CD4-positive, CD25-positive, alpha-beta regulatory T cell (primary cell): ENCODE measurements around the gene ELMOD1. TPM values are rescaled to one million over a fixed set of nuclear protein-coding genes. Genes with fewer than 3 reads are reported as not detected.

Source experiments
- ATAC-seq, 2 donors: fragments of 150-1000 bp; cut with Tn5 transposase; one replicate each; pipeline ENCODE4 v1.10.0; 2021; ENCODE audit warnings: low read depth in 2 of 2, moderate number of reproducible peaks in 2 of 2, moderate library complexity in 1 of 2
- DNase-seq, 3 donors: peaks; one replicate each; pipeline versions ENCODE4 v3.0.0 to v3.0.0-alpha.2; 2012 to 2022; ENCODE audit warnings: mixed read lengths in 1 of 3
- H3K27ac ChIP-seq: one replicate; pipeline ENCODE4 v1.7.0; 2013; ENCODE audit warnings: mild to moderate bottlenecking, low read length; ENCODE audit not compliant: insufficient read depth, poor library complexity, severe bottlenecking
- H3K27me3 ChIP-seq: one replicate; pipeline ENCODE4 v1.7.0; 2013; ENCODE audit warnings: low read length; ENCODE audit not compliant: control insufficient read depth, insufficient read depth
- H3K36me3 ChIP-seq: one replicate; pipeline ENCODE4 v1.7.0; 2013; ENCODE audit warnings: mild to moderate bottlenecking, low read length, moderate library complexity; ENCODE audit not compliant: control insufficient read depth, insufficient read depth
- H3K4me1 ChIP-seq: 2 replicates; pipeline ENCODE4 v1.7.0; 2013; ENCODE audit warnings: mild to moderate bottlenecking, low read length; ENCODE audit not compliant: insufficient read depth, control insufficient read depth, poor library complexity, severe bottlenecking
- H3K4me3 ChIP-seq: one replicate; pipeline ENCODE4 v1.7.0; 2013; ENCODE audit warnings: low read depth, mild to moderate bottlenecking, low read length, moderate library complexity
- H3K9me3 ChIP-seq, 2 experiments: 1 replicate in 1 of 2; 2 replicates in 1 of 2; pipeline ENCODE4 v1.7.0; 2013; ENCODE audit warnings: low read length in 2 of 2, mild to moderate bottlenecking in 1 of 2, moderate library complexity in 1 of 2; ENCODE audit not compliant: control insufficient read depth in 2 of 2
- H3K27ac Mint-ChIP-seq, 3 donors: one replicate each; pipeline ENCODE4 v1.8.0; 2020 to 2022; ENCODE audit warnings: mild to moderate bottlenecking in 3 of 3, mixed read lengths in 3 of 3, moderate library complexity in 2 of 3
- H3K27me3 Mint-ChIP-seq: one replicate; pipeline ENCODE4 v1.8.0; 2022; ENCODE audit warnings: mild to moderate bottlenecking, mixed read lengths
- H3K36me3 Mint-ChIP-seq: one replicate; pipeline ENCODE4 v1.8.0; 2020; ENCODE audit warnings: mixed read lengths
- H3K4me1 Mint-ChIP-seq, 4 donors: one replicate each; pipeline ENCODE4 v1.8.0; 2020 to 2022; ENCODE audit warnings: mixed read lengths in 4 of 4, mild to moderate bottlenecking in 1 of 4
- H3K4me3 Mint-ChIP-seq, 4 donors: one replicate each; pipeline ENCODE4 v1.8.0; 2020 to 2022; ENCODE audit warnings: mild to moderate bottlenecking in 4 of 4, mixed read lengths in 4 of 4, moderate library complexity in 3 of 4
- H3K9me3 Mint-ChIP-seq, 7 donors: one replicate each; pipeline ENCODE4 v1.8.0; 2020 to 2022; ENCODE audit warnings: mixed read lengths in 7 of 7, mild to moderate bottlenecking in 3 of 7, moderate library complexity in 2 of 7
- polyA plus RNA-seq, 4 donors: library from polyadenylated mRNA; unstranded; fragments of 300-500 nt; fragmentation: Illumina TruSeq; gene quantifications; one replicate each; pipeline ENCODE4 v1.2.3, GENCODE V29; 2021
- total RNA-seq: library from RNA; stranded (reverse); gene quantifications from one replicate; pipeline ENCODE4 v1.2.3, GENCODE V29; 2022

Gene ELMOD1
- total and polyA plus RNA-seq, 5 donors from 2014 or later: not detected

DNA sequence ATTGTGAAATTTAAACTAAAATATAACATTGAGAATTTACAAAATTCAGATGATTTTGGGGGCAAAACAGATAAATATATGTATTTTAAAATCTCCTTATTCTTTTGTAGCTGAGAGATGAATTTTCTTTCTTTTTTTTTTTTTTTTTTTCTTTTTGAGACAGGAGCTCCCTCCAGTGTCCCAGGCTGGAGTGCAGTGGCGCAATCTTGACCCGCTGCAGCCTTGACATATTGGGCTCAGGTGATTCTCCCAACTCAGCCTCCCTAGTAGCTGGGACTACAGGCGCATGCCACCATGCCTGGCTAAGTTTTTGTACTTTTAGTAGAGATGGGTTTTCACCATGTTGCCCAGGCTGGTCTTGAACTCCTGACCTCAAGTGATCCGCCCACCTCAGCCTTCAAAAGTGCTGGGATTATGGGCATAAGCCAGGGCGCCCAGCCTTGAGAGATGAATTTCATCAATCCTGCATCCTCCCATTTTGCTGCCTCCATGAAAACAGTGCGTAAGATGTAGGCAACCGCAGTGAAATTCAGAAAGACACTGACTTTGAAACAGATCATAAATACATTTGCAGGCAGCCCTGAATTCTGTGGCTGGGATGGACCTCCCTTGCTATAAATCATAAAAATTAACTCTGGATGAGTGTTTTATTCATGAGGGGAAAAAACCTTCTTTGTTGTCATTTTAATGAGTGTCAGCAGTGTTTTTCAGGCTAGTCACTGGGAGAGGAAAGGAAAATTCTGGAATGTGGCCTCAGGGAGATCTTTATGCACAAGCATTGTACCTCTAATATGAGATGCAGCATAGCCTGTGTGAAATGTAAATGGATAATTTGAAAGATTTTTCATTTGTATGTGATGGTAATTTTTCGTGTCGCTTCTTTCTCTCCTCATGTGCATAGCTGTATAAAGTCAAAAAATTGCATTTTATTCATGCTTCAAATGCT lies 14.4 kb downstream of the ELMOD1 start:
- H3K36me3 Mint-ChIP-seq: no peaks in the 10 kb centered on the region
- Histone ChIP-seq H3K36me3 (no peaks in the 10 kb centered on the region), H3K4me1 (no peaks in the 10 kb centered on the region), H3K9me3 (no peaks in the 10 kb centered on the region), H3K27ac (no peak overlapping the region), H3K4me3 (no peak overlapping the region), H3K27me3 (peaks cover 10% of the 10 kb centered on the region)
- ATAC-seq (no peak), DNase-seq (no peak)
- H3K27me3 Mint-ChIP-seq: peaks cover 59% of the 10 kb centered on the region
- H3K4me1 Mint-ChIP-seq: no peaks in the 10 kb centered on the region
- H3K4me3 Mint-ChIP-seq: no peak overlapping the region
- no peaks in the 10 kb centered on the region for H3K9me3 Mint-ChIP-seq
- H3K27ac Mint-ChIP-seq: no peak overlapping the region

DNA sequence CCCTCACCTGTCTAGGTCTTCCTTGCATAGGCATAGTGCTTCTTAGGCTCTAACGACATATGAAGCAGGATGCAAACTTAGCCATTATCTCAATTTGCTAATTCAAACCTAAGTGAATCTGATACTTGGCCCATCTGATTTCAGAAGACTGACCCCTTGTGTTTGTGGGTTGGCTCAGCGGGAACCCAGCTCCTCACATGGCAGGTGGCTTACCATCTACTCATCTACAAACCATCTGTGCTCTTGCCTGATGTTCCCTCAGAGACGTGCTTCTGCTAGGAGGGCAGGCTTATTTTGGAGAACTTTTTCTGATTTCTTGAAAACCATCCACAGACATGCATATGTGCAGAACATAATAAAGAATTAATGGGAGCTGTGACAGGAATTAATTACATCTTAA lies 15.2 kb downstream of the ELMOD1 start:
- Histone ChIP-seq H3K9me3 (no peaks in the 10 kb centered on the region), H3K4me3 (no peak overlapping the region), H3K36me3 (no peaks in the 10 kb centered on the region), H3K27ac (no peak overlapping the region), H3K4me1 (no peaks in the 10 kb centered on the region), H3K27me3 (peaks cover 13% of the 10 kb centered on the region)
- H3K4me1 Mint-ChIP-seq: no peaks in the 10 kb centered on the region
- peak overlapping the region in 1 of 3 donors; percentile 52 for H3K27ac Mint-ChIP-seq
- H3K36me3 Mint-ChIP-seq: no peaks in the 10 kb centered on the region
- DNase-seq (no peak), ATAC-seq (no peak)
- no peaks in the 10 kb centered on the region for H3K9me3 Mint-ChIP-seq
- peaks cover 55% of the 10 kb centered on the region for H3K27me3 Mint-ChIP-seq
- H3K4me3 Mint-ChIP-seq: no peak overlapping the region

DNA sequence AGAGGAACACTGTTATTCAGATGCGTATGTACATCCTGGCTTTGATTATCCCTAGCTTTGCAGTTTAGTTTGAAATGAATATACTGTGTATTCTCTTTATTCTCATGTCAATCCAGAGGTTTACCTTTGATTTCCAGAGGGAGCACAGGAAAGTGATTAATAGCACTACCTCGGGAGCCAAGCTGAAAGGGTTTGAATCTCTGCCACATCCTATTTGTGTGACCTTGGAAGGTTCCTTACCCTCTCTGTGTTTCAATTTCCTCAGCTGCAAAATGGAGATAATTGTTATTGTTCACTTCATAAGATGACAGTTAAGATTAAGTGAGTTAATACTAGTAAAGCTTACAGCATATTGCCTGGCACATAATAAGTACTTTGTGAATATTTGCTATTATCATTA lies 17.9 kb downstream of the ELMOD1 start:
- H3K4me1 ChIP-seq: no peaks in the 10 kb centered on the region
- H3K9me3 Mint-ChIP-seq: no peaks in the 10 kb centered on the region
- no peaks in the 10 kb centered on the region for H3K9me3 ChIP-seq
- H3K4me3 ChIP-seq: no peak overlapping the region
- ATAC-seq: no peak
- no peaks in the 10 kb centered on the region for H3K4me1 Mint-ChIP-seq
- H3K27me3 ChIP-seq: peaks cover 11% of the 10 kb centered on the region
- H3K27ac ChIP-seq: no peak overlapping the region
- no peaks in the 10 kb centered on the region for H3K36me3 Mint-ChIP-seq
- peaks cover 42% of the 10 kb centered on the region for H3K27me3 Mint-ChIP-seq
- H3K4me3 Mint-ChIP-seq: no peak overlapping the region
- DNase-seq: no peak
- H3K27ac Mint-ChIP-seq: no peak overlapping the region
- H3K36me3 ChIP-seq: no peaks in the 10 kb centered on the region

DNA sequence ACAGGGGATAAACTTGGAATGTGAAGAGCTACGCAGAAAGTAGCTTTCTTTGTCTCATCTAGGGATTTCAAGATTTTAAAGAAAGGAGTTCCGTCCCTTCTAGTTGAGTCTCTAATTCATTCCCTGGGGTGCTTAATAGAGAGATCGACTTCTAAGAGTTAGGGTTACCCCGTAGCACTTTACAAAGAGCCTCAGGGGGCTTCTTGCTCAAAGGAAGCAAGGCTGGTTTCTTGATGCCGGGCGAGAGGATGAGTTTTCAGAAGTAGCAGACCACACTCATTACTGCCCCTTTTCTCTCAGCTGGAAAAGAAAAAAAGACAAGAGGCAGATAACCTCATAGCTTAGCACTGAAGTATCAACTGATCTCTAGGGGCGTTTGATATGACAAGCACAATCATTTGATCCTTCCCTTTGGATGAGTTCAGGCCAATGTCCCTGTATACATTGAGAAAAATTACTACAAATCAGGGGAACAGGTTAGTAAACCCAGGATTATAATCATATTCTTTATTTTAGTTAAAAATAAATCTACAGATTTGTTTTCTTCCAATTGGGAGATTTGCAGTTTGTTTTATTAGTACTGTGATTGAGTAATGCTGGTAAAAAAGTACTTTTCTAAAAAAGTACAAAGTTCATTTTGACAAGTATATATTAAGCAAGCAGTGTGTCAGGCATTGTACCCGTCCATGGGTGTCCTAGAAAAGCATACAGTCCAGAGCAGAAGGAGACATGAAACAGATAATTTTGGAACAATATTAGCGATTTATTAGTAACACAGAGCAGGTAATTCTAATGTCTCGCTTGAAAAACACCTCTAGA lies 18.7 kb downstream of the ELMOD1 start:
- Mint-ChIP-seq H3K27me3 (peaks cover 42% of the 10 kb centered on the region), H3K4me1 (no peaks in the 10 kb centered on the region), H3K27ac (no peak overlapping the region), H3K4me3 (no peak overlapping the region), H3K9me3 (no peaks in the 10 kb centered on the region), H3K36me3 (no peaks in the 10 kb centered on the region)
- Histone ChIP-seq H3K9me3 (no peaks in the 10 kb centered on the region), H3K36me3 (no peaks in the 10 kb centered on the region), H3K27me3 (peaks cover 11% of the 10 kb centered on the region), H3K4me1 (no peaks in the 10 kb centered on the region), H3K27ac (no peak overlapping the region), H3K4me3 (no peak overlapping the region)
- DNase-seq (no peak), ATAC-seq (no peak)

DNA sequence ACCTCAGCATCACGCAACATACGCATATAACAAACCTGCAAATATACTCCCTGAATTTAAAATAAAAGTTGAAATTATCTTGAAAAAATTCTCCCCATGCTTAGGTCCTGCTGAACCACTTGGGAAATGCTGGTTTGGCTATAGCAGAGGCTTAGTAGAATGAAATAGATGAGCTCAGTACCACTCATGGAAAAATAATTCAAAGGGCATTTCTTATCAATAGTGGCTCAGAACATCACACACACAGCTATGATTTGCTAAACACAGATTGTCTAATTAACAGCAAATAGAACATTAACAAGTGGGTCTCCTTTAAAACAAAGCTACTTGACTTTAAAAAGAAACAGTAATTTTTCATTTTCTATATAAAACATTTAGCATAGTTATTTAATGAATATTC lies 21.5 kb downstream of the ELMOD1 start:
- Mint-ChIP-seq H3K9me3 (peaks cover 0 to 3% (median 0%) of the 10 kb centered on the region in 7 donors), H3K27ac (no peak overlapping the region), H3K36me3 (no peaks in the 10 kb centered on the region), H3K4me3 (no peak overlapping the region), H3K4me1 (no peaks in the 10 kb centered on the region), H3K27me3 (peaks cover 37% of the 10 kb centered on the region)
- Histone ChIP-seq H3K4me3 (no peak overlapping the region), H3K4me1 (no peaks in the 10 kb centered on the region), H3K27me3 (peaks cover 11% of the 10 kb centered on the region), H3K27ac (no peak overlapping the region), H3K9me3 (no peaks in the 10 kb centered on the region), H3K36me3 (no peaks in the 10 kb centered on the region)
- no peak for DNase-seq
- no peak for ATAC-seq

DNA sequence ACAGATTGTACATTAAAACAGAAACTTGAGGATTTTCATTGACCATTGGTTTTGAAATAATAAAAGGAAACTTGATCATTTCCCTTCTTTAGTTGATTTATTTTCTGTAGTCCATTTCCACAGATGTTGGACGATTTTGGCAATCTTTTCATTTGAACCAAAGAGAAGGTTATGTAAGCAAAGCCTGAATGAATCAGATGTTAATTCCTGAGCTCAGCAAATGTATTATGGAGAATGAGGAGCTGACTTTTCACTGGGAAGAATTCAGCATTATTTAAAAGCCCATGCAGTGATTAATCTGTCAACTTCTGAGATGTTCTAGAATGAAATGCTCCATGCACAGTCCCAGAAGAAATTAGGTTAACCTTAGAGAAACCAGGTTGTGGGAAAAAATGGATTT lies 29.0 kb downstream of the ELMOD1 start:
- H3K36me3 ChIP-seq: no peaks in the 10 kb centered on the region
- H3K27ac ChIP-seq: no peak overlapping the region
- Mint-ChIP-seq H3K9me3 (peaks cover 0 to 4% (median 0%) of the 10 kb centered on the region in 7 donors), H3K27ac (no peak overlapping the region), H3K36me3 (no peaks in the 10 kb centered on the region), H3K27me3 (peaks cover 35% of the 10 kb centered on the region), H3K4me1 (no peaks in the 10 kb centered on the region), H3K4me3 (no peak overlapping the region)
- ATAC-seq (no peak), DNase-seq (no peak)
- H3K4me1 ChIP-seq: no peaks in the 10 kb centered on the region
- peaks cover 3% of the 10 kb centered on the region for H3K27me3 ChIP-seq
- no peak overlapping the region for H3K4me3 ChIP-seq
- H3K9me3 ChIP-seq: no peaks in the 10 kb centered on the region

DNA sequence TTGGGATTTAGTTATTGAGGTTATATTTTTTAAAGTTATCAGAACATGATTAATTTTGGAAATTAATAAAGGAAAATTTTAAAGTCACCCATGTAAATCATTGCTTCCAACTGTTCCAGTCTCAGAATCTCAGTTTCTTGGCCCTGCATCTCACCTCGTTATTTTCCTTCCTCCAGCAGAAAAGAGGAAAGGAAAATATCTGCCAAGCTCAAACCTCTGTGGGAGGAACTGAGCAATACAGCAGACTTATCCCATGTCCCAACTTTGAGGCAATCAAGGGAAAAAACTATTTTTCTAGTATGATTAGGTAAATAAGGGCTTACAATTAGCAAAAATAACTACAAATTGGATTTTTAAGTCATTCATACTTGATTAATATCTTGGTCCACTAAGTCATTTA lies 30.1 kb downstream of the ELMOD1 start:
- H3K4me1 Mint-ChIP-seq: no peaks in the 10 kb centered on the region
- no peak overlapping the region for H3K4me3 Mint-ChIP-seq
- Histone ChIP-seq H3K4me3 (no peak overlapping the region), H3K27me3 (peaks cover 10% of the 10 kb centered on the region), H3K4me1 (no peaks in the 10 kb centered on the region), H3K36me3 (no peaks in the 10 kb centered on the region), H3K27ac (no peak overlapping the region), H3K9me3 (no peaks in the 10 kb centered on the region)
- no peak overlapping the region for H3K27ac Mint-ChIP-seq
- ATAC-seq: no peak
- H3K27me3 Mint-ChIP-seq: peaks cover 34% of the 10 kb centered on the region
- H3K36me3 Mint-ChIP-seq: no peaks in the 10 kb centered on the region
- peaks cover 0 to 4% (median 0%) of the 10 kb centered on the region in 7 donors for H3K9me3 Mint-ChIP-seq
- DNase-seq: no peak
